ES-I3 (cell line): Measurements from ENCODE around the gene DPF3.

ENCODE experiments used
- H3K36me3 ChIP-seq: 2 replicates; pipeline ENCODE4 v1.6.1; 2013; ENCODE audit warnings: mild to moderate bottlenecking, low read length, control low read depth, moderate library complexity; ENCODE audit not compliant: insufficient read depth
- H3K4me1 ChIP-seq: 2 replicates; pipeline ENCODE4 v1.6.1; 2013; ENCODE audit warnings: mild to moderate bottlenecking, control low read depth, low read length; ENCODE audit not compliant: insufficient read depth
- H3K9ac ChIP-seq: 2 replicates; pipeline ENCODE4 v1.6.1; 2013; ENCODE audit warnings: low read depth, mild to moderate bottlenecking, low read length, moderate library complexity
- H3K9me3 ChIP-seq: 2 replicates; pipeline ENCODE4 v1.6.1; 2013; ENCODE audit warnings: mild to moderate bottlenecking, low read length, moderate library complexity; ENCODE audit not compliant: control insufficient read depth, insufficient read depth

DPF3 gene

DNA sequence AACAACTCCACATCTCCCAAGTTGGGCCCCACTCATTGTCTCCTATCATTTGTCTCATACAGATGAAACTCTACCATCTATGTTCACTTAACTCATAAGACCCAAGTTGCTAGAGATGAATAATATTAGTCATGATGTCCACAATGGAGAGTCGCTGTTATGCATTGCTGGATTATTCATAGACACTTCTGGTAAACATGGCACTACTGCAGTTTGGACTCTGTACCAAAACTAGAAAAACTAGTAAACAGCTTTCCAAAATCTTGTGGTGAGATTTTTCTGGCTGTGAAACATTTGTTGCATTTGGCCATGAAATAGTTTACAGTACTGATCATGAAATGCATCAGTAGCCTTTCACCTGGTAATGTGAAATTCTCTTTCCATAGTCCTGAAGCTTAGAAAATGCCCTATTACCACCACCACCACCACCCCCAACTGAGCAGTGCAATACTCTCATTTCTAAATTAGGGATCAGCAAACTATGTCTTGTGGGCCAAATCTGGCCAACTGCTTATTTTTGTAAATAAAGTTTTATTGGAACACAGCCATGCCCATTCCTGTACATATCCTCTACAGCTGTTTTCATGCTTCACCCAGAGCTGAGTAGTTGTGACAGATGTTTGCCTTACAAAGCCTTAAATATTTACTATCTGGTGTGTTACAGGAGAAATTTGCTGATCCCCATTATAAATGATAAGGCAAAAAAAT lies 236.5 kb downstream of the DPF3 start:
- H3K9me3 ChIP-seq = no peaks in the 10 kb centered on the region
- H3K4me1 ChIP-seq = no peaks in the 10 kb centered on the region
- H3K36me3 ChIP-seq = no peaks in the 10 kb centered on the region
- H3K9ac ChIP-seq = no peak overlapping the region

- Histone ChIP-seq H3K9me3 (no peaks in the 10 kb centered on the region), H3K36me3 (no peaks in the 10 kb centered on the region), H3K9ac (no peak overlapping the region), H3K4me1 (peaks cover 11% of the 10 kb centered on the region; the same call in 1 of the 2 replicates)
These were observed 240.9 kb downstream of the DPF3 start for GRCh38 chr14:72653026-72653425.

- H3K4me1 ChIP-seq = peaks cover 11% of the 10 kb centered on the region; the same call in 1 of the 2 replicates
- H3K9ac ChIP-seq = no peak overlapping the region
- no peaks in the 10 kb centered on the region for H3K9me3 ChIP-seq
- H3K36me3 ChIP-seq = no peaks in the 10 kb centered on the region
These were observed 241.7 kb downstream of the DPF3 start for GRCh38 chr14:72652179-72652578.

- Histone ChIP-seq H3K9ac (no peak overlapping the region), H3K4me1 (peaks cover 11% of the 10 kb centered on the region; the same call in 1 of the 2 replicates), H3K9me3 (no peaks in the 10 kb centered on the region), H3K36me3 (no peaks in the 10 kb centered on the region)
These were observed 242.2 kb downstream of the DPF3 start for GRCh38 chr14:72651714-72652113.

DNA sequence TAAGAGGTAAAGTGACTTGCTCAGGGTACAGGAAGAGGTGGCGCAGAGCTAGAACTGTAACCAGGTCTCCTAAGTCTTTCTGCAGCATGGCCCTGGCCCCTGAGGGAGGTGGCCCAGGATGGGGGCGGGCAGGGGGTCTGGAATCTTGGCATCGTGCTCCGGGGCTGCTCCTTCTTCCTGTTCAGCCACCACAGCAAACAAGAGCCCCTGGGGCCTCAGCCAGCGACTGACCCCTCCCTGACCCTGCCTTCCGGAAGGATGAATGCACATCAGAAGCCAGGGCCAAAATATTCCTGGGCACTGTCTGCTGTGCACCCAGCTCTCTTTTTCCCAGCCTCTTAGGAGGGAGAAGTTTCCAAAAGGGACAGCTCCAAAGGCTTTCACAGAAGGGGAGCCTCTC lies 242.8 kb downstream of the DPF3 start:
- Histone ChIP-seq H3K9me3 (no peaks in the 10 kb centered on the region), H3K36me3 (no peaks in the 10 kb centered on the region), H3K9ac (no peak overlapping the region), H3K4me1 (peaks cover 11% of the 10 kb centered on the region; the same call in 1 of the 2 replicates)

GRCh38 chr14:72649603-72650227 lies 244.2 kb downstream of the DPF3 start:
- Histone ChIP-seq H3K36me3 (no peaks in the 10 kb centered on the region), H3K9ac (no peak overlapping the region), H3K4me1 (peaks cover 11% of the 10 kb centered on the region; the same call in 1 of the 2 replicates), H3K9me3 (no peaks in the 10 kb centered on the region)

DNA sequence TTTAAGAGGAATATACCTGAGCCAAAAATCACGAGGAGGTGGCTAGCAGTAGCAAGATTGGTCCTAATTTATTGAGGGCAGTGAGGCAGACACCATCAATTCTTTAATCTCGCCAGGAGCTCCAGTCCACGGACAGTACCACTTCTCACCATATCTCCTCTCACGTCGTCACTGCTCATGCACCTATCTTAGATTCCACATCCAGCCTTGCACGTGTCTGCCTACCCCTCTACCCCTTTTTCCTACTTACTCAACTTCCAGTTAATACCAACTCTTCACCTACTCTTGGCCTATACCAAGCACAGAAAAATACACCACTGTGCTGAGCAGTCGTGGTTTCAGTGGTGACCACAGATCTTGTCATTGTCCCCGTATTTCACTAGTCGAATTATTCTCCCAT lies 246.1 kb downstream of the DPF3 start:
- H3K36me3 ChIP-seq = no peaks in the 10 kb centered on the region
- H3K9me3 ChIP-seq = 0 out of 2 replicates have a peak, but pooled peaks cover 2% of the 10 kb centered on the region
- no peak overlapping the region for H3K9ac ChIP-seq
- H3K4me1 ChIP-seq = peaks cover 15% of the 10 kb centered on the region; the same call in 1 of the 2 replicates

DNA sequence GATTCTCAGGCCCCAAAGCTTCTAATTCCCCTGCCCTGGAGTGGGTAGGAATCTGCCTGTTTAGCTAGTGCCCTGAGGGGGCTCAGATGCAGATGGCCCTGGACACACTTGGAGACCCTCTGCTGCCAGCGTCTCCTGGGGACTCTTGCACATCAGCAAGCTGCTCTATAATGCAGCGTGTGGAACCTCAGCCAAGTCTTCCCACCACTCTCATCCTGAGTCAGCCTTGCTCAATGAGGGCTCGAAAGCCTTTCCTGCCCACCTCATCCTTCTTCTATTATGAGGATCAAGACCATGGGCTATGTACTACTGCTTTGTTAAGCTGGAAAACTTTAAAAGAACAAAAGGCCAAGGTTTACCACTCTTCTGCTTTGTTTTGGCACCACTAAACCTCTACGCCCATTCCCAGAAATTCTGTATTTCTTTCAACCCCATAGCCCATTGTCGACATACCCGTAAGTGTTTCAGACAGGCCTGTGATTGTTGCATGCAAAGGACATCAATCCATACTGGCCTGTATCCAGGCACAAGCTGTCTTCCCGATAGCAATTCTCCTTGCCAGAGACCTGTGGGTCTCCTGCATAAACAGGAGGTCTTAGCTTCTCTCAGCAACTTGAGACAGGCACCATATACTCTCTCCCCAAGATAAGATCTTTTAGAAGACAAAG lies 246.9 kb downstream of the DPF3 start:
- Histone ChIP-seq H3K36me3 (no peaks in the 10 kb centered on the region), H3K4me1 (peaks cover 15% of the 10 kb centered on the region; the same call in 1 of the 2 replicates), H3K9ac (no peak overlapping the region), H3K9me3 (0 out of 2 replicates have a peak, but pooled peaks cover 2% of the 10 kb centered on the region)

DNA sequence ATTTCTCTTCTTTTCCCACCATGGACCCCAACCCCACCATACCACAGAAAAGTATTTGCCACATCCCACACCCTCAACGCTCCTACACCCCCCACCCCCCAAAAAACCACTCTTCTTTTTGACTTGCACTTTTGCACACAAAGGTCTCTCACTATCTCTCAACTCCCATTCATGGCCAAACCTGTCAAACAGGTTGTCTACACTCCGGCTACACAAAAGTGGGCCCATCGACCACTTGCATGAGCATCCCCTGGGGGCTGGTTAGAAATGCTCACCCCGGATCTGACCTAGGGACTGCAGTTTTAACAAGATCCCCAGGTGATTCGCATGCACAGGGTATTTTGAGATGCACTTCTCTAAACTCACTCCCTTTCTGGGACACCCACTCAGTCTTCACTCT lies 248.2 kb downstream of the DPF3 start:
- Histone ChIP-seq H3K36me3 (no peaks in the 10 kb centered on the region), H3K9ac (no peak overlapping the region), H3K4me1 (peaks cover 9% of the 10 kb centered on the region; the same call in 1 of the 2 replicates), H3K9me3 (0 out of 2 replicates have a peak, but pooled peaks cover 2% of the 10 kb centered on the region)

DNA sequence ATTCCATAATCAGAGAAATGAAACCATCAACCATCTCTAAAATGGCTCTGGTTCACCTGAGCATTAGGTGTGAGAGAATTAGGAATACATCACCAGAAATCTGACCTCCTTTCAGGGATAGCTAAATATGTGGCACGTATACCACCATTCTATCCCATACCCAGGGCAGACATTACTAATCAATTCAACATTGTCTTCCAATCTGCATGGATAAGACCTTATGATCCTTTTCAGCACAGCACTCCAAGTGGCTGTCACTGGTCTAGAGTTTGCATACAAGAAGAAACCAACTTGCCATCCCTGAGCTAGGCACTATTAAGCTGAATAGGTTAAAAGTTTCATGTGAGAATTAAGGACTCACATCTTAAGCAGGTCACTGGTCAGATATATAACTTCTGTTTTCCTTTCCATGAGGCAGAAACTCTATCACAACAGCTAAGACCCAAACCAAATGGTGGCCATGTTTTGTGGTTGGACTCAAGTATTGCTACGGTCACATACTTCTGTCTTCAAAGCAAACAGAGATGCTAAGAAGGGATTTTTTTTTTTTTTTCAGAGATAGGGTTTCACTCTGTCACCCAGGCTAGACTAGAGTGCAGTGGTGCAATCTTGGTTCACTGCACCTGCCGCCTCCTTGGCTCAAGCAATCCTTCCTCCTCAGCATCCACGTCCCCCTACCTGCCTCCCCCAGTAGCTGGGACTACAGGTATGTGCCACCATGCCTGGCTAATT lies 249.0 kb downstream of the DPF3 start:
- Histone ChIP-seq H3K9me3 (0 out of 2 replicates have a peak, but pooled peaks cover 2% of the 10 kb centered on the region), H3K9ac (no peak overlapping the region), H3K36me3 (no peaks in the 10 kb centered on the region), H3K4me1 (peaks cover 5% of the 10 kb centered on the region; the same call in 1 of the 2 replicates)

GRCh38 chr14:72644038-72644437 lies 249.9 kb downstream of the DPF3 start:
- Histone ChIP-seq H3K9ac (no peak overlapping the region), H3K4me1 (peaks cover 5% of the 10 kb centered on the region; the same call in 1 of the 2 replicates), H3K36me3 (no peaks in the 10 kb centered on the region), H3K9me3 (peaks cover 4% of the 10 kb centered on the region; the same call in 1 of the 2 replicates)

- Histone ChIP-seq H3K36me3 (no peaks in the 10 kb centered on the region), H3K9me3 (peaks cover 6% of the 10 kb centered on the region; the same call in 1 of the 2 replicates), H3K9ac (no peak overlapping the region), H3K4me1 (peaks cover 5% of the 10 kb centered on the region; the same call in 1 of the 2 replicates)
These were observed 250.5 kb downstream of the DPF3 start for GRCh38 chr14:72643317-72643801.

- H3K36me3 ChIP-seq = no peaks in the 10 kb centered on the region
- H3K9me3 ChIP-seq = peaks cover 6% of the 10 kb centered on the region; the same call in 1 of the 2 replicates
- H3K9ac ChIP-seq = no peak overlapping the region
- H3K4me1 ChIP-seq = peaks cover 5% of the 10 kb centered on the region; the same call in 1 of the 2 replicates
These were observed 252.9 kb downstream of the DPF3 start for GRCh38 chr14:72640911-72641485.
